SH-SY5Y (cell line): ENCODE data around the gene ANAPC5.

Experiments used
- GATA2 ChIP-seq: IDR thresholded peaks from 2 replicates; pipeline ENCODE4 v1.6.1; 2011; ENCODE audit warnings: mild to moderate bottlenecking, low read depth, low read length
- GATA3 ChIP-seq: IDR thresholded peaks from 2 replicates; pipeline ENCODE4 v1.6.1; 2011; ENCODE audit warnings: low read depth, mild to moderate bottlenecking, low read length, moderate library complexity

ANAPC5 gene

DNA sequence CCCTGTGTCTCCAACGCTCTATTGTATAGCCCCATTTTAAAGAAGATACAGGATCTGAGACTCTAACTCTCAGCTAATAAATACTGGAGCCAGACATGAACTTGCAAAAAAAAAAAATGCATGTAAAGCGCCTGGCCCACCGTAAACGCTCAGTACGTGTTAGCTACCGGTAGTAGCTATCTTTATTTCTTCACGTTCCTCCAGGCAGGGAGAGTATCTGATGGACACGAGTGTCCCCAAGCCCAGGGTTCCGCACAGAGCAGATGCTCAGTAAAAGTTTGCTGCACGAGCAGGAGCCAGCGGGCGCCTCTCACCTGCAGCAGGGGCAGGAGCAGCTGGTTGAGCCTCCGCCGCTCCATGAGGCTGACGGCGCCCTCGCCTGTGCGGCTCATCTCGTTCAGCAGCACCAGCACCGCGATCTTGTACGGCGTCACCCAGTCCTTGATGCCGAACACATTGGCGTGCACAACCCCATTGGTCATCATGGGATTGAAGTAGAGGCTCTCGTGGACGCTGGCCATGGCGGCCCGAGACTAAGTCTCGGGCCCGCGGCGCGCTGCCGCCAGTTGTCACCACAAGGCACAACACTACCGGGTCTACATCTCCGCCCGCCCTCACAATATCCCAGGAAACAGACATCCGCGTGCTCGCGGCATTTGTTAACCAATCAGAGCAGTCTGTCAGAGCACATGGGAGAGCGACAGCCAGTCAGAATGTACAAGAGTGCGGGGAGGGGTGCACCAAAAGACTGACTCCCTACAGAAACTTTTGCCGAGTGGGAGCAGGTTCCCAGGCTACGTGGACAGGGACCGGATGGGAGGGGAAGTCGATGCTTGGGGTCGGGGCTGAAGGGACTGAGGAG is at the start of gene ANAPC5:
ANAPC5 (minus strand) TSS at position 592 of the 862 bp plus-strand sequence; CDS start at position 521, 71 bp downstream.
- TF ChIP-seq GATA3 (no peak), GATA2 (no peak)

DNA sequence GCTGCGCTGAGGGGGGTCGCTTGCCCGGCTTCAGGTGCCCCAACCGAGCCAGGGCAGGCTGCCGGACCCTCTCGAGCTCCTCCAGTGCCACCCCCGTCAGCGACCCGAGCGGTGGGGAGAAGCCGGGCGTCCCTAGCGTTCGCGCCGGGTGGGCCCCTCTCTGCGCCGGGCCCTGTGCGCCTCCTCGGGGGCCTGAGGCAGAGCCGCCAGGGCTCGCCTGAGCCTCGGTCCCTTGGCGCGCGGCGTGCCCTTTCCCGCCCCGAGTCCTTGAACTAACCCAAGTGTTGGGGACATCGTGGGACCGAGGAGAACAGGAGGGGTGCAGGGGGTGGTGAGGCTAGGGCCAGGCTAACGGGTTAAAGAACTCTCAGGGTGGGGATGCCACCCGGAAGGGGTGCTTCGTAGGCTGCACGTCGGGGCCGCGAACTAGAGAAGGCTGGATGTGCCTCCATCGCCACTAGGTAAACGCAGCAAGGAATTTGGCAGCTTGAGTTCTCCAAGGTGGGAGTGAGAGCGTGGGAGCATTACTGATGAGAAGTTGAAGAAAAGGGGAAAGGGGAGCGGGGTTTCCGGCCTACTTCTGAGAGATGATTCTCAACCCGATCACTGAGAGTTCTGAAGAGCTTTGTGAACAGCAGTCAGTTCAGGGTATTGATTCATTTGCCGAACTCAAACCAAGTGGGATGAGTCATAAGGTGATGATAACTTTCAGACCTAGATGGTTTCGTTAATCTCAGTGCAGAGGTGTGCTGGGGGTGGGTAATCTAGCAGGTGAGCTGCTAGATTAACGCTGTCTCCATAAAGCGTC is 48.3 kb upstream of the ANAPC5 start:
- TF ChIP-seq GATA3, result no peak
- TF ChIP-seq GATA2, result no peak

GRCh38 chr12:121399391-121400331 is 47.5 kb upstream of the ANAPC5 start, which contains the start of gene RNF34:
Gene RNF34 (plus strand): TSS chr12:121400118. CDS start chr12:121400213, 95 bp downstream.
- TF ChIP-seq GATA2 (0 out of 2 replicates have a peak, but pooled peaks have one; percentile 18), GATA3 (no peak)

GRCh38 chr12:121398355-121398754 is 46.1 kb upstream of the ANAPC5 start:
- TF ChIP-seq GATA2, result no peak
- no peak for TF ChIP-seq GATA3

DNA sequence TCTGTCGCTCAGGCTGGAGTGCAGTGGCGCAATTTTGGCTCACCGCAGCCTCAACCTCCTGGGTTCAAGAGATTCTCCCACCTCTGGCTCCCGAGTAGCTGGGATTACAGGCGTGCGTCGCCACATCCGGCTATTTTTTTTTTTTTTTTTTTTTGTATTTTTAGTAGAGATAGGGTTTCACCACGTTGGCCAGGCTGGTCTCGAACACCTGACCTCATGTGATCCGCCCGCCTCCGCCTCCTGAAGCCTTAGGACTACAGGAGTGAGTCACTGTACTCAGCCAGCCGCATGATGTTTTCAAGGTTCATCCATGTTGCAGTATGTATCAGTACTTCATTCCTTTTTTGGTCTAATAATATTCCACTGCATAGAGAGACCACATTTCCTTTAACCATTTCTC is 45.3 kb upstream of the ANAPC5 start:
- no peak for TF ChIP-seq GATA3
- TF ChIP-seq GATA2, result no peak

DNA sequence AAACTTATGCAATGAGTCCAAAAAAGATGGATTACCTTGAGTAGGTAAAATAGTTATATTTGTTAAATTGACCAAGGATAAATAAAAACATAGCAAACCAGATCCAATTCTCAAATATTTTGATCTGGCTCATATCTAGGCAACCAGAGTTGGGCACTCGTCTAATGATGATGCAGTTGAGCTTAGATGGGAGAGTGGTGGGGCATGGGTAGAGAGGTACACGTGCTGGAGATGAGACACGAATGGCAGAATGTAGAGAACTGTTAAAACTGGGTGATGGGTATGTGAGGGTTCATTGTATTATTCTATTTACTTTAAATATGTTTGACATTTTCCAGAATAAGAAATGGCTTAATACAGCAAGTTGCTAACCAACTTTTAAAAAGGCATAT is 40.1 kb upstream of the ANAPC5 start:
- TF ChIP-seq GATA3 (no peak), GATA2 (no peak)

DNA sequence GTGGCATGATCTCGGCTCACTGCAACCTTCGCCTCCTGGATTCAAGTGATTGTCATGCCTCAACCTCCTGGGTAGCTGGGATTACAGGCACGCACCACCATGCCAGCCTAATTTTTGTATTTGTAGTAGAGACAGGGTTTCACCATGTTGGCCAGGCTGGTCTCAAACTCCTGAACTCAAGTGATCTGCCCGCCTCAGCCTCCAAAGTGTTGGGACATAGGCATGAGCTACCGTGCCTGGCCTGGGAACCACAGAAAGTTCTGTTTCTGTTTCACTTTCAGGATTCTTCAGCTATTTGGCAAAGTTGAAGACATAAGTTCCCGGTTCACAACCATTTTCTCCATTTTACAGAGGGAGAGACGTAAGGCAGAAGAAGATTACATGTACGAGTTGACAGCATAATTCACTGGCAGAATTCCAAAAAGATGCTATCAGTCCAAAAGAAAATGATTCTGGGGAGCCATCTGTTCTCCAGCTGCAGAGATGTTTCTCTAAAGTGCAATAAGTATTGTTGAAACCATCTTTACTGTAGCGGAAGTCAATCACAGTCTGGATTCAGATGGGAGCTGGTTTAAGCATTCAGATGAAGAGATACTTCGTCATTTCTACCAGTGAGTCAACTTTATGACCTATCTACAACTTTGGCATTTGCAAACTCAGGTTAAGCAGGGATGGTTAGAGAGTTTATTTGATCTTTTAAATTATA is 39.6 kb upstream of the ANAPC5 start:
- peak; percentile 96 for TF ChIP-seq GATA3
- peak; percentile 93 for TF ChIP-seq GATA2

DNA sequence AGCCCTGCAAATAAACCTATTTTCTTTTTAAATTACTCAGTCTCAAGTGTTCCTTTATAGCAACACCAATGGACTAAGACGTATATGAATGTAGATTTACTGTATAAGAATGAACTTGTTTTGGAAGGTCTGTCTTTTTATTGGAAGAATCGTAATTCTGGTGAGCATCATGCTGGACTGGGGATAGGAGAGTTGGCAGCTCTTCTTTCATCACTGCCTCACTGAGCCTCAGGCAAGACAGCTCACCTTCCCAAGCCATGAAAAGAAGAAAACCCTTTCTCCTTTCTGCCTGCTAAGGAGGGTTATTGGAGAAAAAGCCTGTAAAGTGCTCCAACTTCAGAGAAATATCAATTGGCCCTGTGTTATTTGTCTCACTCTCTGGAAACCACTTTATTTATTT is 38.6 kb upstream of the ANAPC5 start:
- TF ChIP-seq GATA3 (no peak), GATA2 (no peak)

DNA sequence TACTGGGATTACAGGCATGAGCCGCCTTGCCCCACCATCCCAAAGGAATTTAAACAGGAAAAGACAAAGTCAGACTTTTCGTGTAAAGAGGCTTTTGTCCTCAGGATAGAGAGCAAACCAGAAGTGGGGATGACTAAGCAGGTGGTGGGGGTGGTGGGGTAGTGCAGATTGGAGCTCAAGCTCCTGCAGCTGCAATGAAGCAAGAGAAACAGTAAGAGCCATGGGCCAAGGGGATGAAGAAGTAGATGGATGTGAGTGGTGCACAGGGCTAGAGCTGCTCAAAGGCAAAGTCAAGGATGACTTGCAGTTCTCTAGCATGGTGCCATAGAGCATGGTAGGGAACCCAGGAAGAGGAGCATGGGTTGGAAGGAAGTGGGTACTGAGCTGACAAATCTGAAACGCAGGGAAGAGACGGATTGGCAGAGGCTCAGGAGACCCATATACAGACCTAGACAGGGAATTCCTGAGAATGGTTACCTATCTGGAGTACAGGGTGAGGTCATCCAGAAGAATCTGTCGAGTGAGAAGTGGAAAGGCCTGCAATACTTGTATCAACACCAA is 36.3 kb upstream of the ANAPC5 start:
- no peak for TF ChIP-seq GATA2
- TF ChIP-seq GATA3, result no peak

DNA sequence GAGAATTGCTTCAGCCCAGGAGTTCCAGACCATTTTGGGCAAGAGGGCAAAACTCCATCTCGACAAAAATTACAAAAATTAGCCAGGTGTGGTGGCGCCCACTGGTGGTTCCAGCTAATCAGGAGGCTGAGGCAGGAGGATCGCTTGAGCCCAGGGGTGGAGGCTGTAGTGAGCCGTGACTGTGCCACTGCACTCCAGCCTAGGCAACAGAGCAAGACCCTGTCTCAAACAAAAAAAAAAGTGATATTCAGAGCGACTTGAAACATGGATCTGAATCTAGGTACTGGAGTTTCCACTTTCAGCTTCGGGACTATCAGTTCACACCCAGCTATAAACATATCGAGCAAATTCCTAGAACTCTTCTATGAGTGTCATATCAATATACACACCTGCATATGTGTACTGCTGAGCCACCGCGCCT is 31.4 kb upstream of the ANAPC5 start:
- no peak for TF ChIP-seq GATA2
- TF ChIP-seq GATA3, result no peak

DNA sequence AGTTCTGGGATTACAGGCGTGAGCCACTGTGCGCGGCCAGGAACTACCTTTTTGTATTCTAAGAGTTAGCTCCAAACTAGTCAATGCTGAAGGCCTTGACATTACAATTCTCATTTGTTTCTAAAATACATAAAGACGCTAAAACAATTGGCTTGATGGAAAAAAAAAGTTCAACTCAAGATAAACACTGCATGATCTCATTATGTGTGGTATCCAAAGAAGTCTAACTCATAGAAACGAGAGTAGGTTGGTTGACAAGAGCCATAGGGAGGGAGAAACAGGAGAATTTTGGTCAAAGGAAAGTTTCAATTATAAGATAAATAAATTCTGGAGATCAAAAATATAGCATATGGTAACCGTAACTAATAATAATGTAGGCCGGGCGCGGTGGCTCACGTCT is 27.7 kb upstream of the ANAPC5 start:
- TF ChIP-seq GATA3, result no peak
- no peak for TF ChIP-seq GATA2

DNA sequence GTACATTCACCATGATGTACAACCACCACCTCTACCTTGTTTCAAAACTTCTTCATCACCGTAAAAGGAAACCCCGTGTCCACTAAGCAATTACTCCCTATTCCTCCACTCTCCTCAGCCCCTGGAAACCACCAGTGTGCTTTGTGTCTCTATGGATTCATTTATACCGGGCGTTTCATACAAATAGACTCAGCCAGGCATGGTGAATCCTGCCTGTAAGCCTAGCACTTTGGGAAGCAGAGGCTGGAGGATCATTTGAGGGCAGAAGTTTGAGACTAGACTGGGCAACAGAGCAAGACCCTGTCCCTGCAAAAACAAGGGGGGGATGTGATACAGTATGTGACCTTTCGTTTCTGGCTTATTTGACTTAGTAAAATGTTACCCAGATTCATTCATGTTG is 26.5 kb upstream of the ANAPC5 start:
- no peak for TF ChIP-seq GATA2
- no peak for TF ChIP-seq GATA3
